ENCODE results near the gene PHPT1.
A peak's percentile ranks its signal among the peaks of the same experiment; 100 is the strongest.
"Not testable (repeated sequence)": the region's sequence is repeated elsewhere in the genome, so short reads cannot be mapped to it uniquely, and the experiment has no call there.

Gene PHPT1

GRCh38 chr9:136823136-136824046, 25.8 kb upstream of the PHPT1 start:
- DNase-seq, result no peak

DNA sequence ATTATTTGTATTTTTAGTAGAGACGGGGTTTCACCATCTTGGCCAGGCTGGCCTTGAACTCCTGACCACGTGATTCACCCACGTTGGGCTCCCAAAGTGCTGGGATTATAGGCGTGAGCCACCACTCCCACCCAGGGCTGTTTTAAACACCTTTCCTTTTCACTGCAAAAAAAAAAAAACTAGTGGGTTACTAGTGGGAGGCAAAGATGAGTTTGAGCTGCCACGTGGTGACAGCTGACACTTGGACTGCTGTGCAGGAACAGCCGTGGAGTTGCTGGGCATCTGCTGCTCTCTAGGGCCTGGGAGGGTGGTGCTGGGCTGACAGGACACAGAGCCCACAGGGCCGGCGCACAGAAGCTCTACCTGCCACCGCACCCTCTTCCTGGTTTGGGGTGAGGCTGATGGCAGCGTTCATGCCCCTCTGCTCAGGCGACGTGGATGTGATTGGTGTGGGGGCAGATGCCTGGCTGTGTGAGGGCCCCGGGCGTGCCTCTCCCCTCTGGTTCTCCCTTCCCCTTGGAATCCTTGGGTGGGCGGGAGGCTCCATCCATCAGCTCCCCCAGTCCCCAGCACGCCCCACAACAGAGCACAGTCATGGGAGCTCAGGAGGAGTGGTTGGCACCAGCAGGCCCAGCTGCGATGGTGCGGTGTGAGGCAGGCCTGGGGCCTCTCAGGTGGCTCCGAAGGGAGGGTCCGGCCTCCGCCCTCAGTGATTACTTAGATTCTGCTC, 24.5 kb upstream of the PHPT1 start:
- no peak for DNase-seq

GRCh38 chr9:136825295-136826187, 23.7 kb upstream of the PHPT1 start:
- DNase-seq, result no peak

GRCh38 chr9:136826188-136826541, 23.0 kb upstream of the PHPT1 start:
- no peak for DNase-seq

DNA sequence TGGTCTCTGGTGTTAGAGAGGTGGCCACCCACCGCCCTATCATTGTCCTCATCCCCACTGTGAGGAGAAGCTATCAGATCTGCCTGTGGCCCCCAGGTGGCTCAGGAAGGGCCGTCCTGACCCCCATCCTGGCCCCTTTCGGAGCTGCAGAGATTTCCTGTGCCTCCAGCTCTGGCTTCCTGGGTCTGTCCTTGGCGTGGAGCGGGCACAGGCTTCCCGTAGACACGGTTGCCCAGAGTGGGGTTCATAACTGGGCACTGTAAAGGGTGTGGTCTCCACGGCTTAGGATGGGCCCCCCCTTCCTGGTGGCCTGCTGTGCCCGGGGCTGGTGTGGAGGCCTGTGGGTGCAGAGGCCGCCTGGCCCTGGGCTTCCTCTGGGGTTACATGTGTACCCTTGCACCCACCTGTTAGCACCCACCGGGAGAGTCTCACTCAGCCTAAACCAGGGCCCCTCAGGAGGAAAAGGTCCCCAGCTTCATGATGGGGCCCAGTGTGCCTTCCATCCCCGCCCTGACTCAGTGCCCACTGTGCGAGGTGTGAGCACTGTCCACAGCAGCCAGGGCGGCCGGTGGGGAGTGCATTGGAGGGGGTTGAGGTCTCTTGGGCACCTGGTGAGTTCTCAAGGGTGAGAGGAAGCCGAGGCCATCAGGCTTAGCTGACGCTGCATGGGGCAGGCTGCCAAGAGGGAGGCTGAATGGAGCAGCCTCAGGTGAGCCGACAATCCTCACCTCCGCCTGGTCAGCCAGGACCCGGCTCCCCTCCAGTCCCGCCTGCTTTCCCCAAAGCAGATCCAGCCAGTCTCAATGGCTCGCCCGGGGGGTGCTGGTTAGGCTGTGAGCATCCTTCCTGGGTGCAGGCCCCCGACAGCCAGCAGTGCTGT, 22.3 kb upstream of the PHPT1 start:
- no peak for DNase-seq

GRCh38 chr9:136827794-136828473, 21.3 kb upstream of the PHPT1 start:
- DNase-seq, result no peak

- DNase-seq, result no peak
Measured at GRCh38 chr9:136828474-136829140, 20.6 kb upstream of the PHPT1 start.

- DNase-seq, result no peak
Measured at GRCh38 chr9:136829412-136829811, 19.8 kb upstream of the PHPT1 start.

DNA sequence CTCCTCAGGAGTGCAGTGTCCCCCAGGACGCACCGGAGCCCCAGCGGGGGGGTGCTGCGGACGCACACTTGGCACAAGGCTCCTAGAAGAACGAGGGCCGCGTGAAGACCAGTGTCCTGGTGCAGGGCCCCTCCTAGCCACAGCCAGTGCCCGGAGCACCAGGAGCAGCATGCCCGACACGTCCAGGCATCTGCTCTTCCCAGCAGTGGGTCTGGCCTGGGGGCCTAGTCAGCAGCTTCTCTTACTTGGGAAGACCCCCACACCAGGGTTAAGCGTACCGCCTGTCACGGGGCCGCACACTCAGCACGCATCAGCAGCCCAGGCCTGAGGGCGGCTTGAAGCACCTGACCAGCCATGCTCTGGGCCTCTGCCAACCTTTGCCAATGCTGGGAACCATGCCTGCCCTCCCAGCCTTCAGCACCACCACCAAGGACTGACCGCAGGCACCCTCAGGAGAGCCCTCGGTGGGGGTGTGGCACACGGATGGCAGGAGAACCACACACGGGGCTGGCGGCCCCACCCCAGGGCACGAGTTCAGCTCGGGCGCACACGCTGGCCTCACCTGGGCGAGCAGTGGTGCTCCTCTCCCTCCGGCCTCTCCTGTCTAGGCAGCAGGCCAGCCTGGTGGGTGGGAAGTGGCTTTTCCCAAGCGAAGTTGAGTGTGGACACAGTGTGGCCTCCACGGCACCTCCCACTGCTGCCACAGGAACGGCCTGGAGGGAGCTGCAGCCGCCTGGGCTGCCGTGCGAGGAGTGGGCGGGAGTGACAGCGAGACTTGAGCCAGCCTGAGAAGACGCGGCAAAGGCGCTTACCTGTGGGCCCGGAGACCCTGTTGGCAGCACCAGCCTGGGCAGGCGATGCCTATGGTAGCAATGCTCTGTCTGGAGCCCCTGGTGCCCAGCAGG, 19.0 kb upstream of the PHPT1 start:
- no peak for DNase-seq

GRCh38 chr9:136831002-136831719, 18.0 kb upstream of the PHPT1 start:
- no peak for DNase-seq

DNA sequence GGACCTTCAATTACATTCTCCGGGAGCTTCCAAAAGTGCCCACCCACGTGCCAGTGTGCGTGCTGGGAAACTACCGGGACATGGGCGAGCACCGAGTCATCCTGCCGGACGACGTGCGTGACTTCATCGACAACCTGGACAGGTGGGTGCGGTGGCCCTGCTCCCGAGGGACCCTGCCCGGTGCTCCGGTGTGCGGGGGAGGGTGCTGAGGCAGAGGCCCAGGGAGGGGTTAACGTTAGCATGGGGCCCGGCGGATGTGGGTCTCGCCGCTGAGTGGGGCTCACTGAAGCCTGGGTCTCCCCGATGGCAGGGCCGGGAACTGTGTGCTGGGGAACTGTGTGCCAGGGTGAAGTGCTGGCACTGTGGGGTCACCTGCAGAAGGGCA, 17.5 kb upstream of the PHPT1 start:
- no peak for DNase-seq

- DNase-seq, result no peak
Measured at GRCh38 chr9:136832581-136832980, 16.6 kb upstream of the PHPT1 start.

DNA sequence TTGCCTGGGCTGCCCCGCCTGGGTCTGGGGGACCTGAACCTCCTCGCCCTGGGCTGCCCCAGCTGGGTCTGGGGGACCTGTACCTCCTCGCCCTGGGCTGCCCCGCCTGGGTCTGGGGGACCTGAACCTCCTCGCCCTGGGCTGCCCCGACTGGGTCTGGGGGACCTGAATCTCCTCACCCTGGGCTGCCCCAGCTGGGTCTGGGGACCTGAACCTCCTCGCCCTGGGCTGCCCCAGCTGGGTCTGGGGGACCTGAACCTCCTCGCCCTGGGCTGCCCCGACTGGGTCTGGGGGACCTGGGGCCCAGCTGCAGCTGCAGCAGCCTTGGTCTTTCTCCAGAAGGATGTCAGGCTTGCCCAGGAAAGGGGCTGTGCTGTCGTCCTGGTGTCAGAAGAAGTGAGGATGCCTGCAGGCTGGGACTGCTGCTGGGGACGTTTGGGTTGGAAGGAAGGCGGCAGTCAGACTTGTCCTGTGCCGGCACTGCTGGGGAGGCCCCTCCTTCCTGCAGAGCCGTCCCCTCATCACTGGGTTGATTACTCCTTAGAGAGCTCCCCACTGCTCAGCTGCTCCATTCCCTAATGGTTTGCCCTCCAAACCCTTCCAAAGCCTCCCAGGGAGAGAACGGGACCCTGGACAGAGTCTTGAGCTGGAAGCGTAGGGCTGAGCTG, 15.7 kb upstream of the PHPT1 start:
- DNase-seq, result not testable (repeated sequence)

DNA sequence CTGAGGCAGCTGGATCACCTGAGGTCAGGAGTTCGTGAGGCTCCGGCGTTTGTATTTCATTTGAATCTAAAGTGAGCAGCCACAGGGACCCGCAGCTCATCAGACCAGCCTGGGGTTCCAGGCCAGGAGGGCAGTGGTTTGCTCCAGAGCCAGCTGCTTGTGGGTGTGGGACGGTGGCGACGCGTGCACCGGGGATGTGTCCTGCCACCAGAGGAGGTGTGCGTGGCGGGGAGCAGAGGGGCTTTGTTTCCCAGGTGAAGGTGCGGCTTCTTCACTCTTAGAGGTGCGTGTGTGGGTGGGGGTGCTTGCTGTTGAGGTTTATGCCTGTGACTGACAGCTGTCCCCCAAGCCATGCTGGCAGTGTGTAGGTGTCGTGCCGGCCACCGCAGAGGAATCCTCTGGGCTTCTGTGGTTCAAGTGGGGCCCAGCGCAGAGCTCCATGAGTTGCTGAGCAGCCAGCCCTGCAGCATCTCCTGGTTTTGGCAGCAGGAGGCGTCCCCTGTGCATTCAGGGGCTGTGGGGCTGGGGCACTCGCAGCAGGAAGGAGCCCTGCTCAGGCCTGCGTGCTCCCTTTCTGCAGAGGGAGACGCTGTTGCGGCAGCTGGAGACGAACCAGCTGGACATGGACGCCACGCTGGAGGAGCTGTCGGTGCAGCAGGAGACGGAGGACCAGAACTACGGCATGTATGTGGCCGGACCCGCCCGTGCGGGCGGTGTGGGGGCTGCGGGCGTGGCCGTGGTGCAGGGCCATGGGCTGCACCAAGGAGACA, 13.9 kb upstream of the PHPT1 start:
- DNase-seq, result no peak

DNA sequence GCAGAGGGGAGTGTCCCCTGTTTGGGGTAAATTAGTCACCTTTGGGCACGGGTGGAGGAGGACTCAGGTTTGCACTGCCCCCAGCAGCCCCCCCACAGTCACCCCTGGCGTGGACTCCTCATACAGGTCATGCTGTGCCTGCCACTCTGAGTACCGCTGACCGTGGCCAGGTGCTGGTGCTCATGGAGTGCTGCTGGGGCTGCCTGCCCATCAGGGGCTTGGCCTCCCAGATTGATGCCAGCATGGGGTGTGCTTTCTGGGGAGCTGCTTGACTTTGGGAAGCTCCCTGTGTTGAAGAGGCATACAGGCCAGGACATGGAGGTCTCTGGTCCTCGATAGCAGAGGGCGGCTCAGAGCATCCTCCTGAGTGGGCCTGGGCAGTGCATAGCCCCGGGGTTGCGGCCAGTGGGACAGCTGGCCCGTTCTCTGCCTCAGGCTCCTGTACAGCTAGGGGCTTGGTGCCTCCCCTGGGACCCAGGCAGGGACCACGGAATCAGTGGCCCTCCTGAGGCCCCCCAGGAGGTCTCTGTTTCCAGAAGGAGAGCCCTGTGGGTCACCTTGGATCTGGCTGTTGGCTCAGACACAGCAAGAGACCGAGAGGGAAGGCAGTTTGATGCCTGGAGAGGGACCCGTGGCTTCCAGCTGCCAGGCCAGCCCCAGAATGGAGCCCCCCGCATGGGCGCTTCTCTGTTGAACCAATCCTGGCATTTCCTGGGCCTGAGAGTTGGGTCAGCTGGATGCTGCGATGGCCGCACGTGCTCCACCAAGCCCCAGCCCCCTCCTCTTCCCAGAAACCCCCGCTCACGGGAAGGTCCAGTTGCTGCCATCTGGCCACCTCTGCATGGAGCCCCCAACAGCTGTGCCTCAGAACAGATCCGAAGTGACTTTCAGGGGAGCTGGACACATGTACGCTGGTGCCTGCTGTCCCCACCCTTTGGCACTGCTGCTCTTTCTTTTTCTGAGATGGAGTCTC, 13.0 kb upstream of the PHPT1 start:
- peak; percentile 44 for DNase-seq

- DNase-seq, result no peak
Measured at GRCh38 chr9:136837146-136837855, 11.9 kb upstream of the PHPT1 start.
